SU-DHL-6 (cell line): ENCODE data around the gene ARNT2.

Source experiments
- H2AFZ ChIP-seq: fragments of 200-600 bp; sonication (generic); 2 replicates; pipeline ENCODE4 v1.6.1; 2014; ENCODE audit warnings: low read depth, mild to moderate bottlenecking, moderate library complexity, mixed read lengths, antibody characterized with exemption, low read length; ENCODE audit not compliant: severe bottlenecking
- H3F3A ChIP-seq: fragments of 200-600 bp; shearing (Covaris generic); 2 replicates; pipeline ENCODE4 v1.6.0; 2016; ENCODE audit warnings: antibody characterized with exemption, mild to moderate bottlenecking; ENCODE audit not compliant: insufficient read depth
- H3K27ac ChIP-seq: fragments of 200-600 bp; sonication (generic); 2 replicates; pipeline ENCODE4 v1.5.1; 2016; ENCODE audit warnings: low read depth, mild to moderate bottlenecking, low read length, moderate library complexity, mixed read lengths
- H3K27me3 ChIP-seq: fragments of 200-600 bp; sonication (generic), shearing (Covaris generic); 2 replicates; pipeline ENCODE4 v1.6.0; 2014; ENCODE audit warnings: mild to moderate bottlenecking, low read length
- H3K36me3 ChIP-seq: fragments of 200-600 bp; sonication (generic); 2 replicates; pipeline ENCODE4 v1.6.1; 2014; ENCODE audit warnings: mild to moderate bottlenecking, low read length, mixed read lengths
- H3K4me2 ChIP-seq: fragments of 300-600, 200-600 bp; shearing (Covaris generic), sonication (generic); 2 replicates; pipeline ENCODE4 v1.6.0; 2014; ENCODE audit warnings: low read length, low read depth, mild to moderate bottlenecking; ENCODE audit not compliant: poor library complexity, severe bottlenecking
- H3K4me3 ChIP-seq: fragments of 200-600 bp; sonication (generic); 2 replicates; pipeline ENCODE4 v1.5.1; 2014; ENCODE audit warnings: antibody characterized with exemption, low read length, mild to moderate bottlenecking, mixed read lengths; ENCODE audit not compliant: insufficient read depth, poor library complexity, severe bottlenecking
- H3K79me2 ChIP-seq: fragments of 200-600 bp; sonication (generic); 2 replicates; pipeline ENCODE4 v1.6.1; 2014; ENCODE audit warnings: mild to moderate bottlenecking, low read length, moderate library complexity; ENCODE audit not compliant: insufficient read depth
- H3K9ac ChIP-seq: fragments of 200-600 bp; sonication (generic); 2 replicates; pipeline ENCODE4 v1.7.0; 2014; ENCODE audit warnings: mild to moderate bottlenecking, low read length
- H3K9me2 ChIP-seq: fragments of 200-600 bp; sonication (generic); replicated peaks from 2 replicates; pipeline ENCODE4 v1.6.1; 2014; ENCODE audit warnings: low read length; ENCODE audit not compliant: insufficient read depth
- H3K9me3 ChIP-seq: fragments of 200-600 bp; sonication (generic); 2 replicates; pipeline ENCODE4 v1.6.1; 2014; ENCODE audit warnings: low read length, mixed read lengths; ENCODE audit not compliant: insufficient read depth
- H4K20me1 ChIP-seq: fragments of 200-600 bp; sonication (generic); 2 replicates; pipeline ENCODE4 v1.6.1; 2014; ENCODE audit warnings: low read depth, mild to moderate bottlenecking, antibody characterized with exemption, low read length, moderate library complexity, mixed read lengths
- CTCF ChIP-seq: fragments of 200-600 bp; sonication (generic); IDR thresholded peaks from one replicate; pipeline ENCODE4 v1.5.1; 2017; ENCODE audit warnings: antibody characterized with exemption, mild to moderate bottlenecking, low read length, moderate library complexity; ENCODE audit not compliant: insufficient read depth, poor library complexity, severe bottlenecking
- EZH2phosphoT487 ChIP-seq: fragments of 200-600 bp; sonication (generic), shearing (Covaris generic); conservative IDR thresholded peaks from 2 replicates; pipeline ENCODE4 v1.6.1; 2018; ENCODE audit warnings: mild to moderate bottlenecking, antibody characterized with exemption, low read length, moderate library complexity, mixed read lengths

ARNT2 gene

GRCh38 chr15:80611543-80612080 lies 207.4 kb downstream of the ARNT2 start:
- no peak for TF ChIP-seq CTCF
- no peak for TF ChIP-seq EZH2phosphoT487
- H3K27me3 ChIP-seq = no peaks in the 10 kb centered on the region
- no peak overlapping the region for H3K9ac ChIP-seq
- no peak overlapping the region for H3K4me2 ChIP-seq
- H3F3A ChIP-seq = no peaks in the 10 kb centered on the region
- H4K20me1 ChIP-seq = no peaks in the 10 kb centered on the region
- H3K4me3 ChIP-seq = no peak overlapping the region
- H3K9me2 ChIP-seq = no peaks in the 10 kb centered on the region
- H3K27ac ChIP-seq = no peak overlapping the region
- no peaks in the 10 kb centered on the region for H3K36me3 ChIP-seq
- H3K9me3 ChIP-seq = no peaks in the 10 kb centered on the region
- no peaks in the 10 kb centered on the region for H3K79me2 ChIP-seq
- H2AFZ ChIP-seq = no peak overlapping the region

- Histone ChIP-seq H3K4me3 (no peak overlapping the region), H3K4me2 (no peak overlapping the region), H3K79me2 (no peaks in the 10 kb centered on the region), H3K9me3 (no peaks in the 10 kb centered on the region), H2AFZ (no peak overlapping the region), H3K27ac (no peak overlapping the region), H3K36me3 (no peaks in the 10 kb centered on the region), H3K9ac (no peak overlapping the region), H3F3A (no peaks in the 10 kb centered on the region), H3K27me3 (no peaks in the 10 kb centered on the region), H3K9me2 (no peaks in the 10 kb centered on the region), H4K20me1 (no peaks in the 10 kb centered on the region)
- TF ChIP-seq CTCF (no peak), EZH2phosphoT487 (no peak)
Measured at GRCh38 chr15:80612118-80612823, 208.1 kb downstream of the ARNT2 start.

- Histone ChIP-seq H3K9ac (no peak overlapping the region), H3K4me2 (no peak overlapping the region), H2AFZ (no peak overlapping the region), H3K27ac (no peak overlapping the region), H3K4me3 (no peak overlapping the region), H3K79me2 (no peaks in the 10 kb centered on the region), H4K20me1 (no peaks in the 10 kb centered on the region), H3K9me3 (no peaks in the 10 kb centered on the region), H3K9me2 (no peaks in the 10 kb centered on the region), H3K27me3 (no peaks in the 10 kb centered on the region), H3K36me3 (no peaks in the 10 kb centered on the region), H3F3A (no peaks in the 10 kb centered on the region)
- TF ChIP-seq CTCF (no peak), EZH2phosphoT487 (no peak)
Measured at GRCh38 chr15:80613762-80614365, 209.7 kb downstream of the ARNT2 start.
